Activated T-cell treated with anti-CD3 and anti-CD28 coated beads, Interleukin-2, amount 50 U/mL, for 72 hours (primary cell): ENCODE data around the gene ACACB. TPM values are rescaled to one million over a fixed set of nuclear protein-coding genes. Genes with fewer than 3 reads are reported as not detected.
"Not testable (repeated sequence)": the region's sequence is repeated elsewhere in the genome, so short reads cannot be mapped to it uniquely, and the experiment has no call there.

Source experiments
- ATAC-seq, 2 donors: fragments of 150-1000 bp; cut with Tn5 transposase; replicated peaks in 1 of 2; 2 replicates each; pipeline ENCODE4 v1.10.0; 2021; ENCODE audit warnings: moderate library complexity in 2 of 2, mild to moderate bottlenecking in 1 of 2
- DNase-seq, 2 donors: peaks; one replicate each; pipeline ENCODE4 v3.0.0; 2021 to 2022; ENCODE audit warnings: mixed read lengths in 1 of 2
- H3K27ac Mint-ChIP-seq: one replicate; pipeline ENCODE4 v1.8.0; 2022; ENCODE audit warnings: mild to moderate bottlenecking, moderate library complexity, mixed read lengths
- H3K27me3 Mint-ChIP-seq: one replicate; pipeline ENCODE4 v1.8.0; 2022; ENCODE audit warnings: low read depth, mixed read lengths
- H3K36me3 Mint-ChIP-seq, 2 donors: one replicate each; pipeline ENCODE4 v1.8.0; 2022; ENCODE audit warnings: mixed read lengths in 2 of 2, mild to moderate bottlenecking in 1 of 2; ENCODE audit not compliant: insufficient read depth in 2 of 2
- H3K4me1 Mint-ChIP-seq: one replicate; pipeline ENCODE4 v1.8.0; 2022; ENCODE audit warnings: low read depth, mixed read lengths
- H3K4me3 Mint-ChIP-seq, 2 donors: one replicate each; pipeline ENCODE4 v1.8.0; 2022; ENCODE audit warnings: mild to moderate bottlenecking in 2 of 2, mixed read lengths in 2 of 2, moderate library complexity in 2 of 2
- H3K9me3 Mint-ChIP-seq, 2 donors: one replicate each; pipeline ENCODE4 v1.8.0; 2022; ENCODE audit warnings: mixed read lengths in 2 of 2
- total RNA-seq, 2 donors: library from RNA; stranded (reverse); gene quantifications; one replicate each; pipeline ENCODE4 v1.2.3, GENCODE V29; 2022

ACACB gene
- total RNA-seq, 2 donors from 2014 or later = 10.2 to 12.2 TPM

DNA sequence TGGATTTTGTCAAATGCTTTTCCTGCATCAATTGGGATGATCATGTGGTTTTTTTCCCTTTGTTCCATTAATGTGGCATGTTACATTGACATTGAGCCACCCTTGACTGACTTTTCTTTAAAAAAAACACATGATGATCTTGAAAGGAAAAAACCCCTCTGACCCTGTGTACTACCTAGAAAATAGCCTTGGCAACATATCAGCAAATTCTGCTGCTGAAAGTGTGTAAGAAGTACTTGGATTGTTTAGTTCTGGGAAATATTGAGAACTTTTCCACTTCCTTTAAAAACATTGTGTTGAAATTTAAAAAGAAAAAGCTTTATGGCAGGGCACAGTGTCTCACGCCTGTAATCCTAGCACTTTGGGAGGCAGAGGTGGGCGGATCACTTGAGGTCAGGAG lies 20.7 kb downstream of the ACACB start:
- Mint-ChIP-seq H3K27ac (no peak overlapping the region), H3K4me1 (no peaks in the 10 kb centered on the region), H3K36me3 (no peaks in the 10 kb centered on the region), H3K9me3 (peaks cover 2 to 5% of the 10 kb centered on the region in 2 donors), H3K27me3 (no peaks in the 10 kb centered on the region), H3K4me3 (no peak overlapping the region)
- ATAC-seq (no peak), DNase-seq (no peak)

DNA sequence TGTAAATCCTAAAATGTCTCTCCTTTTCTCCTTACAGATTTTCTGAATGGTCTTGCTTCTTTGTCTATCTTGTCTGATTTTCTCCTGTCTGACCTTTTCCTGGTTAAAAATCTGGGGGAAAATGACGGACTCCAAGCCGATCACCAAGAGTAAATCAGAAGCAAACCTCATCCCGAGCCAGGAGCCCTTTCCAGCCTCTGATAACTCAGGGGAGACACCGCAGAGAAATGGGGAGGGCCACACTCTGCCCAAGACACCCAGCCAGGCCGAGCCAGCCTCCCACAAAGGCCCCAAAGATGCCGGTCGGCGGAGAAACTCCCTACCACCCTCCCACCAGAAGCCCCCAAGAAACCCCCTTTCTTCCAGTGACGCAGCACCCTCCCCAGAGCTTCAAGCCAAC lies 23.0 kb downstream of the ACACB start:
- H3K4me3 Mint-ChIP-seq = no peak overlapping the region
- ATAC-seq = no peak
- DNase-seq = no peak
- no peaks in the 10 kb centered on the region for H3K27me3 Mint-ChIP-seq
- no peak overlapping the region for H3K27ac Mint-ChIP-seq
- peaks cover 7% of the 10 kb centered on the region for H3K4me1 Mint-ChIP-seq
- peaks cover 2 to 5% of the 10 kb centered on the region in 2 donors for H3K9me3 Mint-ChIP-seq
- no peaks in the 10 kb centered on the region for H3K36me3 Mint-ChIP-seq

DNA sequence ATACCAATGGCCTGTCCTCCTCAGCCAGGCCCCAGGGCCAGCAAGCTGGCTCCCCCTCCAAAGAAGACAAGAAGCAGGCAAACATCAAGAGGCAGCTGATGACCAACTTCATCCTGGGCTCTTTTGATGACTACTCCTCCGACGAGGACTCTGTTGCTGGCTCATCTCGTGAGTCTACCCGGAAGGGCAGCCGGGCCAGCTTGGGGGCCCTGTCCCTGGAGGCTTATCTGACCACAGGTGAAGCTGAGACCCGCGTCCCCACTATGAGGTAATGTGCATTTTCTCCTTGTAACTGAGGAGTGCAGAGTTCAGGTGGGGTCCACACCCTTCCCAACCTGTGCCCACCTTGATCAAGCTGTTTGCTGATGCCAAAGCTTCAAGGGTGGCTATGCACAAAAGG lies 23.4 kb downstream of the ACACB start:
- DNase-seq = no peak
- no peak for ATAC-seq
- Mint-ChIP-seq H3K4me3 (no peak overlapping the region), H3K36me3 (no peaks in the 10 kb centered on the region), H3K27me3 (no peaks in the 10 kb centered on the region), H3K4me1 (peaks cover 7% of the 10 kb centered on the region), H3K9me3 (peaks cover 2 to 5% of the 10 kb centered on the region in 2 donors), H3K27ac (no peak overlapping the region)

DNA sequence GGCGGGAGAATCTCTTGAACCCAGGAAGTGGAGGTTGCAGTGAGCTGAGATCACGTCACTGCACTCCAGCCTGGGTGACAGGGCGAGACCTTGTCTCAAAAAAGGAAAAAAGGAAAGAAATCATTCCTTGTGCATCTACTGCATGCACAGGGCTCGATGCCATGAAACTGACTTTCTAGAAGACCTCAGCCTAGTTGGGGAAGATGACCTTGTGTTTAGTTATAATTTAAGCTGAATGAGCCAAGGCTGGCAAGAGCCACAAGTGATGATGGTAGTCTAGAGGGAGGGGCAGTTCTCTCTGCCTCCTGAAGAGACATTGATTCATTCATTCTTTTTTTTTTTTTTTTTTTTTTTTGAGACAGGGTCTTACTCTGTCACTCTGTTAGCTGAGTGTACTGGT lies 24.2 kb downstream of the ACACB start:
- no peak overlapping the region for H3K4me3 Mint-ChIP-seq
- ATAC-seq = no peak

DNA sequence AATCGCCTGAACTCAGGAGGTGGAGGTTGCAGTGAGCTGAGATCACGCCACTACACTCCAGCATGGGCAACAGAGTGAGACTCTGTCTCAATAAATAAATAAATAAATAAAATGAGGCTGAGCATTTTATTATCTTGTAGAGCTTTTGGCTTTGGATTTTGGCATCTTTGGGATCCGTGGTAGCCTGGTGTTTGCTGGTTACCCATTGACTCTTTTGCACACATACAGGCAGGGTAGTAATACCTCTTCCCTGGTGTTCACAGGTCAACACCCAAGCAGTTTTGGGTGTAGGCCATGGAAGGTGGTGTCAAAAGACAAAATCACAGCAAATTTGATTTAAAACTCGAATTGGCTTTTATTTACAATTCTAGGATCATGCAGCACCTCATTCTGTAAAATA lies 27.8 kb downstream of the ACACB start:
- no peak for DNase-seq
- Mint-ChIP-seq H3K27ac (no peak overlapping the region), H3K27me3 (no peaks in the 10 kb centered on the region), H3K36me3 (no peaks in the 10 kb centered on the region), H3K4me3 (no peak overlapping the region), H3K9me3 (no peaks in the 10 kb centered on the region), H3K4me1 (peaks cover 7% of the 10 kb centered on the region)
- no peak for ATAC-seq

More for the DNA sequence above, 24.2 kb downstream of the ACACB start:
- H3K4me1 Mint-ChIP-seq = peaks cover 7% of the 10 kb centered on the region
- DNase-seq = no peak
- no peaks in the 10 kb centered on the region for H3K27me3 Mint-ChIP-seq
- no peak overlapping the region for H3K27ac Mint-ChIP-seq
- no peaks in the 10 kb centered on the region for H3K36me3 Mint-ChIP-seq
- H3K9me3 Mint-ChIP-seq = peaks cover 2 to 4% of the 10 kb centered on the region in 2 donors

DNA sequence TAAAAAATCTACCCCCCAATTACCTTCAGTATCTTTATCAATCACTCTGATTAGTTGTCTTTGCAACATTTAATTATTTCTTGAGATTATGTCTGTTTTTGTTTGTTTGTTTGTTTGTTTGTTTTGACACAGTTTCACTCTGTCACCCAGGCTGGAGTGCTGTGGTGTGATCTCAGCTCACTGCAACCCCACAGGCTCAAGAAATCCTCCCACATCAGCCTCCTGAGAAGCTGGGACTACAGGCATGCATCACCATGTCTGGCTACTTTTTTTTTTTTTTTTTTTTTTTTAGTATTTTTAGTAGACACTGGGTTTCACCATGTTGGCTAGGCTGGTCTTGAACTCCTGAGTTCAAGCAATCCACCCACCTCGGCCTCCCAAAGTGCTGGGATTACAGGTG lies 30.7 kb downstream of the ACACB start:
- not testable (repeated sequence) for ATAC-seq, H3K27me3 Mint-ChIP-seq, DNase-seq, H3K36me3 Mint-ChIP-seq, H3K4me1 Mint-ChIP-seq, H3K4me3 Mint-ChIP-seq, H3K9me3 Mint-ChIP-seq, H3K27ac Mint-ChIP-seq

DNA sequence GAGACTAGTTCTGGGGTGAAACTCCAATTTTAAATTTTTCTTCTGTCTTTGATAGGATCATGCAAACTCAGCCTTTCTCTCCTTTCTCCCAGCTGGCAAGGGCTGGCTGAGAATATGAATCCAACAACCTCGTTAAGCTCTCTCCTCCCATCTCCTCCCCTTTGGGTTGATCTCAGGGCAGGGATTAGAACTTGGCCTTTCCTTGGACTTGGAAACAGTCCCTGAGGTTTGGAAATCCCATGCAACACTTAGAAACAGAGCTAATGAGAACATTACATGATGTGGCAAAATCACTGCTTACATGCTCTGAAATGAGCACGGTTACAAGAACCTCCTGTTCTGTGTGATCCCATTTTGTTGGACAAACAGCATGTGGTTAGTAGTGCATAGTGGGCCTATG lies 31.6 kb downstream of the ACACB start:
- Mint-ChIP-seq H3K27me3 (no peaks in the 10 kb centered on the region), H3K36me3 (no peaks in the 10 kb centered on the region), H3K27ac (no peak overlapping the region), H3K4me3 (no peak overlapping the region), H3K9me3 (no peaks in the 10 kb centered on the region), H3K4me1 (peaks cover 2% of the 10 kb centered on the region)
- DNase-seq = no peak
- no peak for ATAC-seq

DNA sequence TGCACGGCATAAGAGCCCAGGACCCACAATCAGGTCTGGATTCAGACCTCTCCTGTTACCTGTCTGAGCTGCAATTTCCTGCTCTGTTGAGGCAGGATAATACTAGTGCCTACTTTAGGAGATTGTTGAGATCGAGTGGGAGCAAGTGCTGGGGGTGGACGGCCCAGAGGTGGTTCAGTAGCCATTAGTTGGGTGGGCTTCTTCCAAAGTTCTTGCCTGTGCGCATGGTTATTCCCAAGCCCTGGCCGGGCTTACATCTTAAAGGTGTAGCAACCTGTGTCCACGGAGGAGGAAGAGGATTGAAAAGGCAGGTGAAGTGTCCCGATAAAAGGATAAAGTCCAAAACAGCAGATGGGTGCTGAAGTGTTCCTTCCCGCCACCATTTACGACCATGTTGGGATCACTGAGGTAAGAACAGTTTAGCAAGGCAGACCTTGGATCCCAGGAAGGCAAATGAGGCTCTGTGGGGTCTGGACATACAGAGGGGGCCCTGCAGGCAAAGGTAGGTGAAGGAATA lies 33.8 kb downstream of the ACACB start:
- Mint-ChIP-seq H3K27me3 (no peaks in the 10 kb centered on the region), H3K27ac (no peak overlapping the region), H3K9me3 (no peaks in the 10 kb centered on the region), H3K4me1 (peaks cover 14% of the 10 kb centered on the region), H3K4me3 (no peak overlapping the region), H3K36me3 (no peaks in the 10 kb centered on the region)
- no peak for ATAC-seq
- no peak for DNase-seq

DNA sequence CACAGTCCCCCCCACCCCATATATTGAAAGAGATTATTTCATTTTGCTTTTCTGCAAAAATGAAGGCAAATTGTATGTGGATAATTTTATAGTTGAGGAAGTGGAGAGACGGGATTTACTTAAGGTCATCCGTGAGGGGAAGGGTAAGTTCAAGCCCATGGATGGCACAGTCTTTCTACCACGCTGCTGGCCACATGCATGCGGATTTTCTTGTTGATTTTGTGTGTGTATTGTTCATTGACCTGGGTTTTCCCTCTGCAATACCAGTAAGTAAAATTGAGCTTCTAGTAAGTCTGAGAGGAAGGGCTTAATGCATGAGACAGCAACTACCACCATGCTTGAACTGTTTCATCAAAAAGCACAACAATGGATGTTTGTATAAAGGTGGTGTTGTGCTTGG lies 35.1 kb downstream of the ACACB start:
- DNase-seq (no peak), ATAC-seq (no peak)
- Mint-ChIP-seq H3K27me3 (no peaks in the 10 kb centered on the region), H3K9me3 (no peaks in the 10 kb centered on the region), H3K4me1 (peaks cover 18% of the 10 kb centered on the region), H3K36me3 (no peaks in the 10 kb centered on the region), H3K4me3 (no peak overlapping the region), H3K27ac (no peak overlapping the region)

DNA sequence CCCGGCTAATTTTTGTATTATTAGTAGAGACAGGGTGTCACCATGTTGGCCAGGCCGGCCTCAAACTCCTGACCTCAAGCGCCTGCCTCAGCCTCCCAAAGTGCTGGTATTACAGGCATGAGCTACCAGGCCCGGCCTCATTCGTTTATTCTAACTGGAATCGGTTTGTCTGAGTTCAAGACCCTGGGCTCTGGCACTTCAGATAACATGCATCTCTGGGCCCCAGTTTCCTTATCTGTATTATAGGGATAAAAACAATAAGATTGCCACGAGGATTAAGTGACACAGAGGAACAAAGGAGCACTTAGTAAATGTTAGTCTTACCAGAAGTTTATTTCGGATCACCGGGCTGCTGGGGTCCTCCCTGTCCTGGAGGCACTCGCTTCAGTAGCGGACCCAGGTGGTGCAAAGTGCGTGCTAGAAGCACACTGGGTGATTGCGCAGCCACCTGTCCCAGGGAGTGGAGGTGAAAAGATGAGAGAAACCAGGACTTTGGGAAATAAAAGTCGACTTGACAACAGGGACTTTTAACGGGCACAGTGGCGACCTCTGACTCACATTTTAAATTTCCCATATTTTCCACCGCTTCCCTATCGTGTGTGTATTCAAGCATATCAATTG lies 37.5 kb downstream of the ACACB start:
- H3K27ac Mint-ChIP-seq = no peak overlapping the region
- no peak for DNase-seq
- H3K9me3 Mint-ChIP-seq = no peaks in the 10 kb centered on the region

DNA sequence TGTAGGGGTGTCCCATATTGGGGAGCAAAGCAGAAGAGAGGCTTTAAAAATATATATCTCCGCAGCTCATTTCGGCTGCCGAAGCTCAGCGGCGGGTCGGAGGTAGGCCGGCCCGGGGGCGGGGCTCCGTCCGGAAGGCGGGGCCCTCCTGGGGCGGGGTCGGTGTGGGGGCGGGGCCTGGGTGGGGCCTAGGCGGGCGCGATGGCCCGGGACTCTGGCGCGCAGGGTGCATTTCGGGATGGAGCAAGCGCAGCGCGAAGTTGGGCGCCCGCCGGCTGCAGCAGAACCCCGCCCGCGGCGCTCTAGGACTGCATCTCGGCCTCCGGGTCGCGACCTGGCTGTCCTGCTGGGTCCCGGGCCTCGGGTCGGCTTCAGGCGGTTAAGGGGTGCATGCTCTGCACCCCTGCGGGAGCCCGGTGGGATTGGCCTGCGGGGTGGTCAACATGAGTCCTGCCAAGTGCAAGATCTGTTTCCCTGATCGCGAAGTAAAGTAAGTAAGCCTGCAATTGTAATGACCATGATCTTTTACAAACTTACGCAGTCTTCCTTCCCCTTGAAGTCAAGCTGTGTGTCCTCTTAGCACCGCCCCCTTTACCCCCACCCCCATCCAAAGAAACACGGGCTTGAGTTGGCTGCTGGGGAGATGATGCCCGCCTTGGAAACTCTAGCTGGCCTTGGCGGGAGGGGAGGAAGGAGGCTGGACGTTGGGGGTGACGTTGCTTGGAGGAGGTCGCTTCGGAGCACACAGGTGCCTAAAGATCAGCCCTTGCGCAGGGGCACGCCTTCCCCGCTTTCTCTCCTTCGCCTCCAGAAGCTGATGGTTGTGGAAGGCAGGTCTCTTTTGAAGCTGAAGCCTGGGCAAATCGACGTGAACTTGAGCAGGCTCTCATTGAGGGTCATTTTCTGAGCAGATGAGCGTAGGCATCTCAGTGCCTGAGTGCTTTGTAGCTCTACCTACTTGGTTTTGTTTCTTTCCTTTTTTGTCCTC lies 38.4 kb downstream of the ACACB start:
- DNase-seq = peak; percentile 86 to 87
- Mint-ChIP-seq H3K27me3 (no peaks in the 10 kb centered on the region), H3K27ac (no peak overlapping the region), H3K4me1 (peaks cover 18% of the 10 kb centered on the region), H3K9me3 (no peaks in the 10 kb centered on the region), H3K36me3 (no peaks in the 10 kb centered on the region), H3K4me3 (peak overlapping the region; percentile 92 to 95)
- ATAC-seq = peak; percentile 95 to 96

More for the DNA sequence above, 37.5 kb downstream of the ACACB start:
- Mint-ChIP-seq H3K36me3 (no peaks in the 10 kb centered on the region), H3K27me3 (no peaks in the 10 kb centered on the region), H3K4me3 (peak overlapping the region; percentile 92 to 95), H3K4me1 (peaks cover 18% of the 10 kb centered on the region)
- ATAC-seq = no peak

DNA sequence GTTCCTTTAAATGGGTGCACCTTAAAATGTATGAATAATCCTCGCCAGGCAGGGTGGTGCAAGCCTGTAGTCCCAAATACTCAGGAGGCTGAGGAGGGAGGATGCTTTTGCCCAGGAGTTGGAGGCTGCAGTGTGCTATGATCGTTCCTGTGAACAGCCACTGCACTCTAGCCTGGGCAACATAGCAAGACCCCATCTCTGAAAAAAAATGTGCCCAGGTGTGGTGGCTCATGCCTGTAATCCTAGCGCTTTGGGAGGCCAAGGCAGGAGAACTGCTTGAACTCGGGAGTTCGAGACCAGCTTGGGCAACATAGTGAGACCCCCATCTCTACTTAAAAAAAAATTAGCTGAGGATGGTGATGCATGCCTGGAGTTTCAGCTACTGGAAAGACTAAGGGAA lies 39.6 kb downstream of the ACACB start:
- H3K4me3 Mint-ChIP-seq = peak overlapping the region; percentile 92 to 95
- ATAC-seq (no peak), DNase-seq (no peak)
- no peaks in the 10 kb centered on the region for H3K27me3 Mint-ChIP-seq
- no peak overlapping the region for H3K27ac Mint-ChIP-seq
- no peaks in the 10 kb centered on the region for H3K9me3 Mint-ChIP-seq
- H3K4me1 Mint-ChIP-seq = peaks cover 18% of the 10 kb centered on the region
- no peaks in the 10 kb centered on the region for H3K36me3 Mint-ChIP-seq

DNA sequence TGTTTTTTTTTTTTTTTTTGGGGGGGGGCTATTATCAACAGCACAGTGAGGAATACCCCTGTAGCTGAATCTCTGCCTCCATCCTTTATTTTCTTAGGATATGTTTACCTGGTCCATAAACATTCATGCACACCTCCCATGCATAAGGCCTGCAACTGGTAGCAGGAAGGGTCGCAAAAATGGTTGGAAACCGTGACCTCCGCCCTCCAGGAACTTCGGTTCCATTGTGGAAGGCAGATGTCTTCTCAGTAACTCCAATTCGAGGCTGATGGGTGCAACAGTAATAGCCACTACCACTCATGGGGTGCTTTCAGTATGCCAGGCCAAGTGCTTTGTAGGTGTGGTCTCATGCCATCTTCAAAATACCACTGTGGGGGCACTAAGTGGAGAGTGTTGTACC lies 40.2 kb downstream of the ACACB start:
- no peaks in the 10 kb centered on the region for H3K36me3 Mint-ChIP-seq
- H3K4me3 Mint-ChIP-seq = no peak overlapping the region
- H3K9me3 Mint-ChIP-seq = no peaks in the 10 kb centered on the region
- peaks cover 18% of the 10 kb centered on the region for H3K4me1 Mint-ChIP-seq
- DNase-seq = no peak
- ATAC-seq = no peak
- H3K27me3 Mint-ChIP-seq = no peaks in the 10 kb centered on the region
- H3K27ac Mint-ChIP-seq = no peak overlapping the region
